ENCODE measurements around the gene NLGN3. TPM values are rescaled to one million over a fixed set of nuclear protein-coding genes. Genes with fewer than 3 reads are reported as not detected.
A peak's percentile ranks its signal among the peaks of the same experiment; 100 is the strongest.

NLGN3 gene
- 0.50 TPM for polyA plus RNA-seq (2013, experiment 1 of 2)
- polyA plus RNA-seq (2013, experiment 2 of 2) = 0.42 TPM

GRCh38 chrX:71144651-71145050 is at the start of gene NLGN3:
NLGN3 (plus strand) TSS chrX:71144841; CDS start chrX:71147750, 2,909 bp downstream.
- H3K36me3 ChIP-seq (ENCODE audit: control insufficient read depth in 1 of 2, insufficient read depth in 2 of 2, low read depth in 1 of 2, low read length in 2 of 2) = peaks cover 14 to 22% of the 10 kb centered on the region in 2 experiments

GRCh38 chrX:71095033-71095432 is 49.6 kb upstream of the NLGN3 start:
- Histone ChIP-seq H3K23ac (ENCODE audit: low read length in 2 of 2) (no peak overlapping the region), H3K4me1 (ENCODE audit: control insufficient read depth, insufficient read depth, low read depth, low read length) (peaks cover 3% of the 10 kb centered on the region), H2BK15ac (ENCODE audit: low read depth, poor library complexity, severe bottlenecking) (no peak overlapping the region), H3K14ac (ENCODE audit: low read length in 2 of 2) (no peak overlapping the region), H3K36me3 (ENCODE audit: control insufficient read depth in 1 of 2, insufficient read depth in 2 of 2, low read depth in 1 of 2, low read length in 2 of 2) (no peaks in the 10 kb centered on the region), H2BK120ac (ENCODE audit: low read depth, low read length) (no peak overlapping the region), H4K91ac (ENCODE audit: low read length) (no peak overlapping the region), H3K9ac (ENCODE audit: low read length) (peak overlapping the region; percentile 84), H2BK12ac (ENCODE audit: low read length in 2 of 2) (no peak overlapping the region), H2AK5ac (ENCODE audit: low read length, severe bottlenecking) (no peak overlapping the region), H3K4ac (ENCODE audit: low read depth in 1 of 2, low read length in 2 of 2) (no peak overlapping the region), H2BK5ac (ENCODE audit: low read depth, low read length, poor library complexity, severe bottlenecking) (no peak overlapping the region), H3K4me3 (ENCODE audit: insufficient read depth in 1 of 2, low read depth in 1 of 2, low read length in 2 of 2) (peak overlapping the region in 1 of 2 experiments; percentile 82), H3K9me3 (ENCODE audit: control insufficient read depth, low read length) (no peaks in the 10 kb centered on the region), H3K4me2 (ENCODE audit: low read length, poor library complexity, severe bottlenecking) (peak overlapping the region; percentile 36), H3K79me1 (replicated peaks; ENCODE audit: low read length, poor library complexity, severe bottlenecking) (no peaks in the 10 kb centered on the region), H3K18ac (ENCODE audit: low read depth in 1 of 2, low read length in 2 of 2) (no peak overlapping the region), H3K27me3 (ENCODE audit: control insufficient read depth in 1 of 2, insufficient read depth in 1 of 2, low read length in 2 of 2) (peaks cover 5 to 31% of the 10 kb centered on the region in 2 experiments), H3K27ac (ENCODE audit: low read length, poor library complexity, severe bottlenecking) (no peak overlapping the region), H2AFZ (ENCODE audit: low read depth, low read length) (no peak overlapping the region), H4K8ac (ENCODE audit: low read length) (peak overlapping the region; percentile 4)
- no peak for DNase-seq
- WGBS = 39% methylated on average over 3 of the region's 6 CpGs

More at GRCh38 chrX:71144651-71145050, at the start of gene NLGN3:
- no peaks in the 10 kb centered on the region for H3K79me1 ChIP-seq (replicated peaks; ENCODE audit: low read length, poor library complexity, severe bottlenecking)
- no peak within 1 kb of the TSS for H3K14ac ChIP-seq (ENCODE audit: low read length in 2 of 2)
- H2BK120ac ChIP-seq (ENCODE audit: low read depth, low read length) = no peak within 1 kb of the TSS
- H2BK12ac ChIP-seq (ENCODE audit: low read length in 2 of 2) = no peak within 1 kb of the TSS
- no peak within 1 kb of the TSS for H3K27ac ChIP-seq (ENCODE audit: low read length, poor library complexity, severe bottlenecking)
- peak within 1 kb of the TSS; percentile 40 for H3K9ac ChIP-seq (ENCODE audit: low read length)
- H3K18ac ChIP-seq (ENCODE audit: low read depth in 1 of 2, low read length in 2 of 2) = peak within 1 kb of the TSS; percentile 21 to 49
- no peak within 1 kb of the TSS for H2BK15ac ChIP-seq (ENCODE audit: low read depth, poor library complexity, severe bottlenecking)
- H3K4me1 ChIP-seq (ENCODE audit: control insufficient read depth, insufficient read depth, low read depth, low read length) = peaks cover 13% of the 10 kb centered on the region
- no peak within 1 kb of the TSS for H2BK5ac ChIP-seq (ENCODE audit: low read depth, low read length, poor library complexity, severe bottlenecking)
- H3K4ac ChIP-seq (ENCODE audit: low read depth in 1 of 2, low read length in 2 of 2) = no peak within 1 kb of the TSS
- H3K9me3 ChIP-seq (ENCODE audit: control insufficient read depth, low read length) = no peaks in the 10 kb centered on the region
- no peak within 1 kb of the TSS for H2AK5ac ChIP-seq (ENCODE audit: low read length, severe bottlenecking)
- H4K91ac ChIP-seq (ENCODE audit: low read length) = no peak within 1 kb of the TSS
- WGBS = 14% methylated on average over 25 of the region's 28 CpGs
- peaks cover 0 to 15% of the 10 kb centered on the region in 2 experiments for H3K27me3 ChIP-seq (ENCODE audit: control insufficient read depth in 1 of 2, insufficient read depth in 1 of 2, low read length in 2 of 2)
- no peak within 1 kb of the TSS for H3K23ac ChIP-seq (ENCODE audit: low read length in 2 of 2)
- peak within 1 kb of the TSS; percentile 27 for H2AFZ ChIP-seq (ENCODE audit: low read depth, low read length)
- H4K8ac ChIP-seq (ENCODE audit: low read length) = peak within 1 kb of the TSS; percentile 28
- peak within 1 kb of the TSS in 1 of 2 experiments; percentile 63 for H3K4me3 ChIP-seq (ENCODE audit: insufficient read depth in 1 of 2, low read depth in 1 of 2, low read length in 2 of 2)
- H3K4me2 ChIP-seq (ENCODE audit: low read length, poor library complexity, severe bottlenecking) = peak within 1 kb of the TSS; percentile 61
- no peak for DNase-seq

- Histone ChIP-seq H2BK15ac (ENCODE audit: low read depth, poor library complexity, severe bottlenecking) (no peak within 1 kb of the TSS), H3K4me2 (ENCODE audit: low read length, poor library complexity, severe bottlenecking) (peak within 1 kb of the TSS; percentile 95), H3K14ac (ENCODE audit: low read length in 2 of 2) (no peak within 1 kb of the TSS), H2AK5ac (ENCODE audit: low read length, severe bottlenecking) (no peak within 1 kb of the TSS), H2BK12ac (ENCODE audit: low read length in 2 of 2) (no peak within 1 kb of the TSS), H3K27me3 (ENCODE audit: control insufficient read depth in 1 of 2, insufficient read depth in 1 of 2, low read length in 2 of 2) (peaks cover 6 to 31% of the 10 kb centered on the region in 2 experiments), H3K36me3 (ENCODE audit: control insufficient read depth in 1 of 2, insufficient read depth in 2 of 2, low read depth in 1 of 2, low read length in 2 of 2) (no peaks in the 10 kb centered on the region), H3K18ac (ENCODE audit: low read depth in 1 of 2, low read length in 2 of 2) (no peak within 1 kb of the TSS), H3K4ac (ENCODE audit: low read depth in 1 of 2, low read length in 2 of 2) (no peak within 1 kb of the TSS), H3K9me3 (ENCODE audit: control insufficient read depth, low read length) (no peaks in the 10 kb centered on the region), H2BK120ac (ENCODE audit: low read depth, low read length) (no peak within 1 kb of the TSS), H4K91ac (ENCODE audit: low read length) (no peak within 1 kb of the TSS), H3K79me1 (replicated peaks; ENCODE audit: low read length, poor library complexity, severe bottlenecking) (no peaks in the 10 kb centered on the region), H2BK5ac (ENCODE audit: low read depth, low read length, poor library complexity, severe bottlenecking) (no peak within 1 kb of the TSS), H3K4me3 (ENCODE audit: insufficient read depth in 1 of 2, low read depth in 1 of 2, low read length in 2 of 2) (peak within 1 kb of the TSS; percentile 59 to 82), H3K9ac (ENCODE audit: low read length) (peak within 1 kb of the TSS; percentile 84), H2AFZ (ENCODE audit: low read depth, low read length) (no peak within 1 kb of the TSS), H4K8ac (ENCODE audit: low read length) (peak within 1 kb of the TSS; percentile 4), H3K23ac (ENCODE audit: low read length in 2 of 2) (no peak within 1 kb of the TSS), H3K4me1 (ENCODE audit: control insufficient read depth, insufficient read depth, low read depth, low read length) (peaks cover 3% of the 10 kb centered on the region), H3K27ac (ENCODE audit: low read length, poor library complexity, severe bottlenecking) (no peak within 1 kb of the TSS)
- under 1% methylated on average over 12 of the region's 29 CpGs for WGBS
- peak; percentile 85 for DNase-seq
Observed at GRCh38 chrX:71095555-71095980, 49.1 kb upstream of the NLGN3 start, which contains the start of gene FOXO4. FOXO4 (plus strand) TSS chrX:71095851; CDS start chrX:71096529, 678 bp downstream.

- H3K36me3 ChIP-seq (ENCODE audit: control insufficient read depth in 1 of 2, insufficient read depth in 2 of 2, low read depth in 1 of 2, low read length in 2 of 2) = no peaks in the 10 kb centered on the region
- DNase-seq = no peak
- 1% methylated on average over 44 of the region's 46 CpGs for WGBS
Observed at GRCh38 chrX:71095981-71096759, 48.5 kb upstream of the NLGN3 start.

More at GRCh38 chrX:71095981-71096759, 48.5 kb upstream of the NLGN3 start:
- peak overlapping the region; percentile 60 for H3K9ac ChIP-seq (ENCODE audit: low read length)
- H3K23ac ChIP-seq (ENCODE audit: low read length in 2 of 2) = no peak overlapping the region
- no peak overlapping the region for H2AFZ ChIP-seq (ENCODE audit: low read depth, low read length)
- no peaks in the 10 kb centered on the region for H3K9me3 ChIP-seq (ENCODE audit: control insufficient read depth, low read length)
- H3K14ac ChIP-seq (ENCODE audit: low read length in 2 of 2) = no peak overlapping the region
- H4K8ac ChIP-seq (ENCODE audit: low read length) = no peak overlapping the region
- no peak overlapping the region for H3K4ac ChIP-seq (ENCODE audit: low read depth in 1 of 2, low read length in 2 of 2)
- H3K4me3 ChIP-seq (ENCODE audit: insufficient read depth in 1 of 2, low read depth in 1 of 2, low read length in 2 of 2) = peak overlapping the region; percentile 59 to 81
- peak overlapping the region; percentile 95 for H3K4me2 ChIP-seq (ENCODE audit: low read length, poor library complexity, severe bottlenecking)
- H3K27me3 ChIP-seq (ENCODE audit: control insufficient read depth in 1 of 2, insufficient read depth in 1 of 2, low read length in 2 of 2) = peaks cover 12 to 36% of the 10 kb centered on the region in 2 experiments
- no peak overlapping the region for H2BK12ac ChIP-seq (ENCODE audit: low read length in 2 of 2)
- H4K91ac ChIP-seq (ENCODE audit: low read length) = no peak overlapping the region
- no peak overlapping the region for H2BK120ac ChIP-seq (ENCODE audit: low read depth, low read length)
- H3K4me1 ChIP-seq (ENCODE audit: control insufficient read depth, insufficient read depth, low read depth, low read length) = peaks cover 3% of the 10 kb centered on the region
- H2BK5ac ChIP-seq (ENCODE audit: low read depth, low read length, poor library complexity, severe bottlenecking) = no peak overlapping the region
- no peak overlapping the region for H2AK5ac ChIP-seq (ENCODE audit: low read length, severe bottlenecking)
- no peak overlapping the region for H3K18ac ChIP-seq (ENCODE audit: low read depth in 1 of 2, low read length in 2 of 2)
- no peaks in the 10 kb centered on the region for H3K79me1 ChIP-seq (replicated peaks; ENCODE audit: low read length, poor library complexity, severe bottlenecking)
- no peak overlapping the region for H2BK15ac ChIP-seq (ENCODE audit: low read depth, poor library complexity, severe bottlenecking)
- H3K27ac ChIP-seq (ENCODE audit: low read length, poor library complexity, severe bottlenecking) = no peak overlapping the region
